SIG-M5 (cell line): ENCODE measurements around the gene IFNGR2.
A peak's percentile ranks its signal among the peaks of the same experiment; 100 is the strongest.
"Not testable (repeated sequence)": the region's sequence is repeated elsewhere in the genome, so short reads cannot be mapped to it uniquely, and the experiment has no call there.

Experiments
- DNase-seq: peaks from one replicate; lab custom pipeline; 2025; lab: John Stamatoyannopoulos, UW

The IFNGR2 gene

DNA sequence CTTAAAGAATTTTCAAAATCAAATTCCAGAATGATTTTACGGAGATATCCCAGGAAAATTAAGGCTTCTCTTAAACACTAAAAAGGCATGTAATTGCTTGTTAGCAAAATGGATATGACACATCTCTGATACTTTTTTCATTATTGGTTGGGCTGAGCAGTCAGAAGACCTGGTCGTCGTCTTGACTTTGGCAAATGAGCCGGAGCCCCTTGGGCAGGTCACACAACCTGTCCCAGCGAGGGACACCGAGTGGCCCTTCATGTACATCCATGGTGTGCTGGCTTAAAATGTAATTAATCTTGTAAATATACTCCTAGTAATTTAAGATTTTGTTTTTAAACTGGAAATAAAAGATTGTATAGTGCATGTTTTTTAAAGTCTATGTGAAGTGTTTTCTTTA lies 33.9 kb downstream of the IFNGR2 start:
- DNase-seq: no peak

GRCh38 chr21:33441489-33442477 lies 38.6 kb downstream of the IFNGR2 start:
- DNase-seq: no peak

GRCh38 chr21:33443194-33443593 lies 40.0 kb downstream of the IFNGR2 start:
- no peak for DNase-seq

DNA sequence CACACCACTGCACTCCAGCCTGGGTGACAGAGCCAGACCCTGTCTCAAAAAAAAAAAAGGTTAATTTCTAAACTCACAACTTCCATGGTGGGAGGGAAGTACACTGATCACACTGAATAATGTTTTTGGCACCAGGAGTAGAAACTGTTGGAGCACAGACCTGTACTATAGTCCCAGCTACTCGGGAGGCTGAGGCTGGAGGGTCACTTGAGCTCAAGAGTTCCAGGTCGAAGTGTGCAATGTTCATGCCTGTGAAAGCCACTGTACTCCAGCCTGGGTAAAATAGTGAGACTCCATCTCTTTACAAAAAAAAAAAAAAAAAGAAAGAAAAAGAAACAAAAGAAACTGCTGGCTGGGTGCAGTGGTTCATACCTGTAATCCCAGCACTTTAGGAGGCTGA lies 41.3 kb downstream of the IFNGR2 start:
- DNase-seq: no peak

GRCh38 chr21:33446620-33447019 lies 43.4 kb downstream of the IFNGR2 start:
- DNase-seq: not testable (repeated sequence)

DNA sequence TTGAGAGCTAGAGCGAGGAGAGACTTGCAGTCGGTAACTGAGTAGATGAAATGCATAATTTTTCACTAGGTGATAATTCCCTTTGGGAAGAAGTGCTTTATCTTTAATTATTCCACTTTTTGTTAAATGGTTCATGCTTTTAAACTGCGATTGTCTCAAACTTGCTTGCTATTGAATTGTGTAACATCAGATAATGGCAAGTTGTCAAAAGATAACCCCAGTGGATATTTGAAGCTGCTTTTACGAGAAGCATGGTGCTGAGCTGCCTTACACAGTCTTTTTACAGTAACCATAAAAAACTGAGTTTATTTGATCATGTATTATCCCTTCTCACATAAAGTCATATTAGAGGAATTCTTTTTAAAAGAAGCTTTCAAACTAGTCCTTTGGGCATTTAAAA lies 46.4 kb downstream of the IFNGR2 start:
- DNase-seq: no peak

- no peak for DNase-seq
Observed at GRCh38 chr21:33451634-33452071, 48.4 kb downstream of the IFNGR2 start.

DNA sequence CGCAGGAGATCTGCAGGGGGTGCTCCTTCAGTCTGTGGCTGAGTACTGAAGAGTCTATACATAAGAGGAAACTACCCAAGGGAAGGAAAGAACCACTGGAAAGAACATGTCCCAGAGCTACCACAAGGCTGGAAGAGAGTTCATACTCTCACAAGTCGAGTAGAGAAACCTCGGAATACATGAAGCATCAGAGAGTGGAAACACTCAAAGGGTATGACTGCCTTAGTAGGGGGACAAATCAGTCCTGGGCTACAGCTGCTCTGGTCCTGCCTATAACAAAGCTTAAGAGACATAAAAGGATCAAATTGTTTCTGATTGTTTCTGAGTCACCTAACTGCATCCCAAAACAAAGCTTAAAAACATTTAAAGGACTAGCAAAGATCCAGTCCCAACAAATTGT lies 49.1 kb downstream of the IFNGR2 start:
- no peak for DNase-seq

GRCh38 chr21:33455686-33456446 lies 52.7 kb downstream of the IFNGR2 start:
- DNase-seq: no peak

DNA sequence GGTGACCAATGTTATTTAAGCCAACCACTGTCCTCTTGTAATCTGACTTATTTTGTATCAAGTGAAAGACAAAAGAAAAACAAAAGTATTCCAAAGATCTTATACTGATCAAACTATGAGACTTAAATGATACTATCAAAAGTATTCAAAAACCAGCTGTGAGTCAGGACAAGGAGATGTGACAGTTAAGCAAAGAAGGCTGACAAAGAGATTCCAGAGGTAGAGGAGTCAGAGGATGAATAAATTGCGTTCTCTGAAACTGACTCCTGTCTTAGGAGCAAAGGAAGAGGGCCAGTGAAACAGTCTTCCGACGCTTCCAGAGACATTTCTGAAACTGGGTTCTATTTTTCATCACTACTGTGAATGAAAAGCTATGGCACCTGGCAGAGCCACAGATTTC lies 55.6 kb downstream of the IFNGR2 start:
- no peak for DNase-seq

DNA sequence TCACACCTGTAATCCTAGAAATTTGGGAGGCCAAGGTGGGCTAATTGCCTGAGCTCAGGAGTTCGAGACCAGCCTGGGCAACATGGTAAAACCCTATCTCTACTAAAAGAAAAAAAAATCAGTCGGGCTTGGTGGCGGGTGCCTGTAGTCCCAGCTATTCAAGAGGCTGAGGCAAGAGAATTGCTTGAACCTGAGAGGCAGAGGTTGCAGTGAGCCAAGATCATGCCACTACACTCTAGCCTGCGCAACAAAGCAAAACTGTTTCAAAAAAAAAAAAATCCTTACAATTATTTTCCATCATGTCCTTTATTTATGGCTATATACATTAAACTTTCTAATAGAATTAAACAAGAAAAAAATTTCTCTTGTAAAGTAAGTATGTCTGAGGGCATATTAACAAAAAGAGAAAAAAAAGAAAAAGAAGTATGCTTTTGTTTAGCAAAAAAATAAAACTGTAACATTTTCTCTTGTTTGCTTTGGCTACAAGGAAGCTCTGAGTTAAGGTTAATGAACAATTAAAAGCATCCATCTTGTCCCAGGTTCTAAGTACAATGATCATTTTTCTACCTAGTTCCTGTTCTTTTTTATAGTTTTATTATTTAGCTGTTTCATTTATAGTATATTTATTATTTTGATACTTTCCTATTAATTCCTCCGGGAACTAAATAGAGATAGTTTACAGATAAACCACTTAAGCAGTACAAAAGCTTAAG lies 58.5 kb downstream of the IFNGR2 start:
- DNase-seq: no peak

DNA sequence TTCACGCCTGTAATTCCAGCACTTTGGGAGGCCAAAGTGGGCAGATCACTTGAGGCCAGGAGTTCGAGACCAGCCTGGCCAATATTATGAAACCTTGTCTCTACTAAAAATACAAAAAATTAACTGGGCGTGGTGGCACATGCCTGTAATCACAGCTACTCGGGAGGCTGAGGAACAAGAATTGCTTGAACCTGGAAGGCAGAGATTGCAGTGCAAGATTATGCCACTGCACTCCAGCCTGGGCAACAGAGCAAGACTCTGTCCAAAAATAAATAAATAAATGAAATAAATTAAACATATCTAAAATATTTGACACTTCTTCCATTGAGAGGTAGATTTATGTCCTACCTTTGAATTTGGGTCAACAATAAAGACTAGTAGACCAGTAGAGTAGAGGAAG lies 66.0 kb downstream of the IFNGR2 start:
- DNase-seq: not testable (repeated sequence)

GRCh38 chr21:33470701-33471100 lies 67.5 kb downstream of the IFNGR2 start:
- DNase-seq: no peak

- DNase-seq: no peak
Observed at GRCh38 chr21:33473344-33473743, 70.1 kb downstream of the IFNGR2 start.

DNA sequence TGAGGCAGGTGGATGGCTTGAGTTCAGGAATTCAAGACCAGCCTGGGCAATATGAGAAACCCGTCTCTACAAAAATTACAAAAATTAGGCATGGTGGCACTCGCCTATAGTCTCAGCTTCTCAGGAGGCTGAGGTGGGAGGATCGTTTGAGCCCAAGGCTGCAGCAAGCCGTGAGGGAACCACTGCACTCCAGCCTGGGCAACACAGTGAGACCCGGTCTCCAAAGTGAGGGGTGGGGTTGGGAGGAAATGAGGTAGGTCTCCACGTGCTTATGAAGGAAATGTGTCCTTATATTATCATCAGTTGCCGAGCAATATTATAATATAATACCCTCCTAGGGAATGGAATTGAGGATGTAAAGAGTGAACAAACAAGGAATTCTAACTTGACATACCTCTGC lies 73.9 kb downstream of the IFNGR2 start:
- DNase-seq: no peak

DNA sequence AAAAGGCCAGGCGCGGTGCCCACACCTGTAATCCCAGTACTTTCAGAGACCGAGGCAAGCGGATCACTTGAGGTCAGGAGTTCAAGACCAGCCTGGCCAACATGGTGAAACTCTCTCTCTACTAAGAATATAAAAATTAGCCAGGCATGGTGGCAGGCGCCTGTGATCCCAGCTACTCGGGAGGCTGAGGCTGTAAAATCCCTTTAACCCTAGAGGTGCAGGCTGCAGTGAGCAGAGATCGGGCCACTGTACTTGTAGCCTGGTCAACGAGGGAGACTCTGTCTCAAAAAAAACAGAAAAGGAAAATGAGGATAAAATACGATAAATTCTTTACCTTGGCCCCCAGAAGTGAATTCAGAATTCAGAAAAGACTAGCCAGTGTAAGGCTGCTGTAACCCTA lies 75.0 kb downstream of the IFNGR2 start:
- no peak for DNase-seq

- no peak for DNase-seq
Observed at GRCh38 chr21:33478935-33479678, 75.9 kb downstream of the IFNGR2 start.

GRCh38 chr21:33479679-33480480 lies 76.7 kb downstream of the IFNGR2 start, which contains the start of gene TMEM50B:
TMEM50B (minus strand) TSS chr21:33479974; CDS start chr21:33468885, 11,089 bp downstream.
- peak; percentile 89 for DNase-seq

- no peak for DNase-seq
Observed at GRCh38 chr21:33480481-33481103, 77.4 kb downstream of the IFNGR2 start.

DNA sequence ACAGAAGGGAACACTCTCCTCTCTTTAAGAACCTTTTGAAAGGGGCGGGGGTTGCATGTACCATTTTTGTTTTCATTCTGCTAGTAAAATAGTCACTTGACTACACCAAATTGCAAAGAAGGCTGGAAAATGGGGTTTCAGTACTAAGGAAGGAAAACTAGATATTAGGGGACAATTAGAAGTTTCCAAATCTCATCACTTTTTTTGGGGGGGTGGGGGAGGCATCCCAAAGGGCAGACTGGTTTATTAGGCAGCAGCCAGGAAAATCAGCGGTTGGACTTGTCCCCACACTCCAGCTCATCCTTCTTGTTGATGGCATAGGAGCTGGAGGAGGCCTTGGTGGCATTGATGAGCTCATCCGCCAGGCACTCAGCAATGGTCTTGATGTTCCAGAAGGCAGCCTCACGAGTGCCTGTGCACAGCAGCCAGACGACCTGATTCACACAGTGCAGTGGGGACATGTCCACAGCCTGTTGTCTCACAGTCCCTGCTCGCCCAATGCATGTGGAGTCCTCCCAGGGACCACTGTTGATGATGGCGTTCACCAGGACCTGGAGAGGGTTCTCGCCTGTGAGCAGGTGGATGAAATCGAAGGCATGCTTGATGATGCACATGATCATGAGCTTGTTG lies 78.2 kb downstream of the IFNGR2 start:
- DNase-seq: no peak
